Neural progenitor cell (in vitro differentiated cells): ENCODE measurements around the gene SPSB4.

Experiments used
- CTCF ChIP-seq: fragments of 200-600 bp; sonication (generic); IDR thresholded peaks from 2 replicates; pipeline ENCODE4 v1.5.1; 2017; ENCODE audit warnings: antibody characterized with exemption, mild to moderate bottlenecking
- EZH2 ChIP-seq: fragments of 200-600 bp; sonication (generic); IDR thresholded peaks from 2 replicates; pipeline ENCODE4 v1.6.1; 2017; ENCODE audit warnings: antibody characterized with exemption, mild to moderate bottlenecking, moderate library complexity

GRCh38 chr3:141060327-141060726, 9.2 kb downstream of the SPSB4 start:
- TF ChIP-seq CTCF (no peak), EZH2 (no peak)
